ENCODE results near the gene SCN8A. TPM values are rescaled to one million over a fixed set of nuclear protein-coding genes. Genes with fewer than 3 reads are reported as not detected.
A peak's percentile ranks its signal among the peaks of the same experiment; 100 is the strongest.

The SCN8A gene
- total RNA-seq, 3 donors from 2014 or later: 0.32 to 5.0 (median 1.6) TPM

GRCh38 chr12:51661836-51662235, 70.8 kb downstream of the SCN8A start:
- Histone ChIP-seq H3K27ac (no peak overlapping the region), H3K4me1 (no peaks in the 10 kb centered on the region), H3K36me3 (no peaks in the 10 kb centered on the region), H3K4me3 (no peak overlapping the region), H3K27me3 (no peaks in the 10 kb centered on the region), H3K9me3 (no peaks in the 10 kb centered on the region)
- no peak for TF ChIP-seq POLR2A (IDR thresholded peaks at IDR 0.05)
- no peak for TF ChIP-seq POLR2AphosphoS5 (IDR thresholded peaks at IDR 0.05)
- TF ChIP-seq CTCF (IDR thresholded peaks at IDR 0.05): no peak
- intact Hi-C loops (cut with DNase I; ENCODE audit: low total_unique reads): no loop called here
- no peak for DNase-seq (ENCODE audit: low spot score in 2 of 2)

- no peaks in the 10 kb centered on the region for H3K27me3 ChIP-seq
- H3K4me3 ChIP-seq: peak overlapping the region in 2 of 3 donors; percentile 29 to 49
- no peaks in the 10 kb centered on the region for H3K4me1 ChIP-seq
- intact Hi-C loops (cut with DNase I; ENCODE audit: low total_unique reads): no loop called here
- no peaks in the 10 kb centered on the region for H3K36me3 ChIP-seq
- DNase-seq (ENCODE audit: low spot score in 2 of 2): no peak
- no peaks in the 10 kb centered on the region for H3K9me3 ChIP-seq
- TF ChIP-seq POLR2A (IDR thresholded peaks at IDR 0.05) (no peak), POLR2AphosphoS5 (IDR thresholded peaks at IDR 0.05) (no peak), CTCF (IDR thresholded peaks at IDR 0.05) (no peak)
- H3K27ac ChIP-seq: peak overlapping the region in 1 of 2 donors; percentile 27
Measured at GRCh38 chr12:51662728-51663154, 71.7 kb downstream of the SCN8A start.

- H3K36me3 ChIP-seq: no peaks in the 10 kb centered on the region
- no peak overlapping the region for H3K4me3 ChIP-seq
- H3K27ac ChIP-seq: no peak overlapping the region
- no peak for DNase-seq (ENCODE audit: low spot score in 2 of 2)
- no peaks in the 10 kb centered on the region for H3K9me3 ChIP-seq
- intact Hi-C loops (cut with DNase I; ENCODE audit: low total_unique reads): no loop called here
- H3K27me3 ChIP-seq: no peaks in the 10 kb centered on the region
- H3K4me1 ChIP-seq: no peaks in the 10 kb centered on the region
- no peak for TF ChIP-seq CTCF (IDR thresholded peaks at IDR 0.05)
Measured at GRCh38 chr12:51663390-51663789, 72.4 kb downstream of the SCN8A start.

- H3K27me3 ChIP-seq: no peaks in the 10 kb centered on the region
- DNase-seq (ENCODE audit: low spot score in 2 of 2): no peak
- no peaks in the 10 kb centered on the region for H3K36me3 ChIP-seq
- H3K9me3 ChIP-seq: no peaks in the 10 kb centered on the region
- TF ChIP-seq POLR2A (IDR thresholded peaks at IDR 0.05) (no peak), POLR2AphosphoS5 (IDR thresholded peaks at IDR 0.05) (no peak), CTCF (IDR thresholded peaks at IDR 0.05) (no peak)
- H3K4me1 ChIP-seq: no peaks in the 10 kb centered on the region
- intact Hi-C loops (cut with DNase I; ENCODE audit: low total_unique reads): no loop called here
- H3K4me3 ChIP-seq: no peak overlapping the region
- no peak overlapping the region for H3K27ac ChIP-seq
Measured at GRCh38 chr12:51666696-51667095, 75.7 kb downstream of the SCN8A start.

GRCh38 chr12:51667269-51667668, 76.2 kb downstream of the SCN8A start:
- no peaks in the 10 kb centered on the region for H3K27me3 ChIP-seq
- no peaks in the 10 kb centered on the region for H3K36me3 ChIP-seq
- no peaks in the 10 kb centered on the region for H3K4me1 ChIP-seq
- no peaks in the 10 kb centered on the region for H3K9me3 ChIP-seq
- TF ChIP-seq CTCF (IDR thresholded peaks at IDR 0.05) (no peak), POLR2A (IDR thresholded peaks at IDR 0.05) (no peak), POLR2AphosphoS5 (IDR thresholded peaks at IDR 0.05) (no peak)
- DNase-seq (ENCODE audit: low spot score in 2 of 2): no peak
- no peak overlapping the region for H3K4me3 ChIP-seq
- intact Hi-C loops (cut with DNase I; ENCODE audit: low total_unique reads): no loop called here
- no peak overlapping the region for H3K27ac ChIP-seq

All from breast epithelium (tissue), 4 donors.